ENCODE measurements around the gene EBF4. TPM values are rescaled to one million over a fixed set of nuclear protein-coding genes. Genes with fewer than 3 reads are reported as not detected.

The EBF4 gene
- total RNA-seq, 4 donors from 2014 or later, result 3.7 to 101 (median 5.4) TPM

DNA sequence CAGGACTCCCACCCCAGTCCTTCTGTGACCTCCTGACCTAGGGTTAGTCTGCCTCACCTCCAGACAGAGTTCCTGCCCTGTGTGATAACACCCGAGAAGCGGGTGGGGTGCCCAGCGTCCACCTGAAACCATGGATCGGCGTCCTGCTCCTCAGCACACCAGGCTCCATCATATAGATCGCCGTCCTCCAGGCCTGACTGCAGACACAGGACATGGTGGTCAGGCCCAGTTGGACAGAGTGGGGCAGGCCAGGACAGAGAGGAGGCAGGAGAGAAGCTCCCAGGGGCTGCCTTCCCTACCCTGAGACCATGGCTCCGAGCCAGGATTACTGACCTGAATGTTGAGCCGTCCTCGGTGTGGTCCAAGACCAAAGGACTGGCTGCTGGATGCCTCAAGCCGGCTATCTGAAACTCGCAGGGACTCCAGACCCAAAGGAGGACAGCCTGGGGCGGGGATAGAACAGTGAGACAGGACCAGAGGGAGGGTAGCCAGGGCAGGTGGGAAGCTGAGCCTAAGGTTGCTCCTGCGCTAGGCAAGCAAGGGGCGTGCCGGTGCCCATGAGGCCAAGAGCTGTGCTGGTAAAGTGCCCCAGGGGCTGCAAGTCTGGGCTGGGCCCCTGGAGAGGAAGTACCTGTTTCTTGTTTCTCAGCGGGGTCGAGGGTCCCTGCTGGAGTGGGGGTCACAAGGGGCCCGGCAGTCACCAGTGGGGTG is 105.7 kb downstream of the EBF4 start:
- Histone ChIP-seq H3K27me3 (peaks cover 60% of the 10 kb centered on the region), H3K36me3 (no peaks in the 10 kb centered on the region), H3K4me1 (peaks cover 0 to 20% (median 16%) of the 10 kb centered on the region in 4 donors), H3K9me3 (no peaks in the 10 kb centered on the region), H3K4me3 (no peak overlapping the region), H3K27ac (no peak overlapping the region)
- in situ Hi-C loops (cut with MboI; ENCODE audit: low pct_ligation_motif_present in 1 of 4, low pct_unique_long_range_greater_than_20kb in 1 of 4, low sequenced_read_pairs in 3 of 4) (no loop called here), intact Hi-C loops (cut with DNase I; ENCODE audit: low total_unique reads) (loop anchor here (5.0 to 10.0 kb wide), 2 partner anchors 209 to 653 kb away; no protein-coding TSS in a partner anchor)
- WGBS, 2 donors (ENCODE audit: low coverage in 1 of 2), result 42 to 90% methylated on average over 2 to 19 of the region's 19 CpGs
- DNase-seq, result no peak
- no peak for TF ChIP-seq CTCF (IDR thresholded peaks at IDR 0.05)
- TF ChIP-seq EP300 (IDR thresholded peaks at IDR 0.05; ENCODE audit: low read depth), result no peak
- no peak for TF ChIP-seq POLR2A (IDR thresholded peaks at IDR 0.05)
- TF ChIP-seq POLR2AphosphoS5 (IDR thresholded peaks at IDR 0.05), result no peak

- Histone ChIP-seq H3K27ac (no peak overlapping the region), H3K9me3 (no peaks in the 10 kb centered on the region), H3K36me3 (no peaks in the 10 kb centered on the region), H3K27me3 (peaks cover 64% of the 10 kb centered on the region), H3K4me3 (no peak overlapping the region), H3K4me1 (peaks cover 0 to 20% (median 16%) of the 10 kb centered on the region in 4 donors)
- intact Hi-C loops (cut with DNase I; ENCODE audit: low total_unique reads), result loop anchor here (5.0 to 10.0 kb wide), 2 partner anchors 208 to 654 kb away; no protein-coding TSS in a partner anchor
- in situ Hi-C loops (cut with MboI; ENCODE audit: low pct_ligation_motif_present in 1 of 4, low pct_unique_long_range_greater_than_20kb in 1 of 4, low sequenced_read_pairs in 3 of 4), result no loop called here
- TF ChIP-seq POLR2AphosphoS5 (IDR thresholded peaks at IDR 0.05) (no peak), CTCF (IDR thresholded peaks at IDR 0.05) (no peak), POLR2A (IDR thresholded peaks at IDR 0.05) (no peak), EP300 (IDR thresholded peaks at IDR 0.05; ENCODE audit: low read depth) (no peak)
- no peak for DNase-seq
- WGBS, 2 donors (ENCODE audit: low coverage in 1 of 2), result 63 to 84% methylated on average over 1 to 6 of the region's 6 CpGs
These were observed 106.2 kb downstream of the EBF4 start for GRCh38 chr20:2798814-2799213.

DNA sequence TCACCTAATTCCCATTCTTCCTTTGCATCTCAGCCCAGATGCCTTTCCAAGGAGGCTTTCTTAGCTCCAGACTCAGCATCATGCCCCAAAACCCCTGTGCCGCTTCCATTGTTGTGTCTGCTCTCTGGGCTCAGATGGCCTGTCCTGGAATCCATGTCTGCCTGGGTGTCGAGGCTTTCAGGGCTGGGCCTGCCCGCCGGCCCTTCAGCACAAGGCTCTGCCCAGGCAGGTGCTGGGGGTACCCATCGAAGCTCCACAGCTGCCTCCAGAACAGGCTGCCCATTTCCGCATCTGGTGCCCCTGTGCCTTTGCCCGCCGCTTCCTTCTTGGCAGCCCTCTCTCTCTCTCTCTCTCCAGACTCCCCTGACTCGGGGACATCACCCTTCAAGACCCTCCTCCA is 106.7 kb downstream of the EBF4 start:
- Histone ChIP-seq H3K27ac (no peak overlapping the region), H3K36me3 (no peaks in the 10 kb centered on the region), H3K4me1 (peaks cover 0 to 20% (median 16%) of the 10 kb centered on the region in 4 donors), H3K9me3 (no peaks in the 10 kb centered on the region), H3K4me3 (peak overlapping the region in 1 of 4 donors; percentile 38), H3K27me3 (peaks cover 69% of the 10 kb centered on the region)
- in situ Hi-C loops (cut with MboI; ENCODE audit: low pct_ligation_motif_present in 1 of 4, low pct_unique_long_range_greater_than_20kb in 1 of 4, low sequenced_read_pairs in 3 of 4), result no loop called here
- WGBS, 2 donors (ENCODE audit: low coverage in 1 of 2), result 61 to 100% methylated on average over 1 to 9 of the region's 9 CpGs
- intact Hi-C loops (cut with DNase I; ENCODE audit: low total_unique reads), result loop anchor here (5.0 to 10.0 kb wide), 2 partner anchors 208 to 654 kb away; no protein-coding TSS in a partner anchor
- DNase-seq, result no peak
- no peak for TF ChIP-seq CTCF (IDR thresholded peaks at IDR 0.05)
- TF ChIP-seq EP300 (IDR thresholded peaks at IDR 0.05; ENCODE audit: low read depth), result no peak
- TF ChIP-seq POLR2AphosphoS5 (IDR thresholded peaks at IDR 0.05), result no peak
- no peak for TF ChIP-seq POLR2A (IDR thresholded peaks at IDR 0.05)

DNA sequence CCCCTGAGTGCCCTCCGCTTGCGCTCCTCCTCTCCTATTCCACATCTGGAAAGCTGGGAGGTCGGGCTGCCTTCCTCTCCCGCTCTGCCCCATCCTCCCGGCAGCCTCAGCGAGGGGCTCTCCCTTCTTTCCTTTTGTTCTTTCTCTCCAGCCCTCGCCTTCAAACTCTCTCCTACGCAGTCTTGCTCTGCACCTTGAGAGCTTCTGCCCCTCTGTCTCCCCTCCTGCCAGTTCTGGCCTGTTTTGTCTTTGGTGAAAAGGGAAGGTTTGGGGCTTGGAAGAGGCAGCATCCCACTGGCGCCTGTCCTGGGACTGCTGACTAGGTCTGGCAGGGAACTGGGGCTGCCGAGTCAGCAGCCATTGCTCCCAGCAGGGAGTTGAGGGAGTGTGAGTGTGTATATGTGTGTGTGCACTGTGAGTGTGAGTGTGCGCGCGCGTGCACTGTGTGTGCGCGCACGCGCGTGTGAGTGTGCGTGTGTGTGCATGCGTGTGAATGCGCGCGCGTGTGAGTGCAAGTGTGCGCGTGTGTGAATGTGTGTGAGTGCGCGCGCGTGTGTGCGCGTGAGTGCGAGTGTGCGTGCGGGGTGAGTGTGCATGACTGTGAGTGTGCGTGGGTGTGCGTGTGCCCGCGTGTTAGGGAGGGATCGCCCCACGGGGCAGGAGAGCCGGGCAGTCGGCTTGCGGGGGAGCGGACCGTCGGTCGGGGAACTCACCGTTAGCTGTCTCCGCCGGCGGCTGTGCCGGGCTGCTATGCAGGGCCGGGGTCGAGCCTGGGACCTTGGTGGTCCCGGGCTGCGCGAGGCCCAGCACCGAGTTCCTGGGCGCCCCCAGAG is 107.3 kb downstream of the EBF4 start:
- Histone ChIP-seq H3K27ac (no peak overlapping the region), H3K27me3 (peaks cover 75% of the 10 kb centered on the region), H3K4me1 (peaks cover 0 to 20% (median 16%) of the 10 kb centered on the region in 4 donors), H3K9me3 (no peaks in the 10 kb centered on the region), H3K36me3 (no peaks in the 10 kb centered on the region), H3K4me3 (peak overlapping the region in 2 of 4 donors; percentile 21 to 38)
- intact Hi-C loops (cut with DNase I; ENCODE audit: low total_unique reads) (loop anchor here (5.0 to 10.0 kb wide), 2 partner anchors 207 to 655 kb away; no protein-coding TSS in a partner anchor), in situ Hi-C loops (cut with MboI; ENCODE audit: low pct_ligation_motif_present in 1 of 4, low pct_unique_long_range_greater_than_20kb in 1 of 4, low sequenced_read_pairs in 3 of 4) (no loop called here)
- DNase-seq, result no peak
- 6 to 50% methylated on average over 1 to 54 of the region's 61 CpGs for WGBS, 2 donors (ENCODE audit: low coverage in 1 of 2)
- TF ChIP-seq POLR2A (IDR thresholded peaks at IDR 0.05) (no peak), EP300 (IDR thresholded peaks at IDR 0.05; ENCODE audit: low read depth) (no peak), POLR2AphosphoS5 (IDR thresholded peaks at IDR 0.05) (no peak), CTCF (IDR thresholded peaks at IDR 0.05) (no peak)
